Neural cell (in vitro differentiated cells): Measurements from ENCODE around the gene SLC36A1.

ENCODE experiments used
- TAF1 ChIP-seq: IDR thresholded peaks from 2 replicates; pipeline ENCODE4 v1.6.1; 2012; ENCODE audit warnings: low read depth
- TF ChIP-seq, protein P1 (sequence below): fragments of 450-650 bp; IDR thresholded peaks from 2 replicates; pipeline ENCODE4 v1.5.1; 2014; ENCODE audit warnings: antibody characterized with exemption, mild to moderate bottlenecking, moderate library complexity; ENCODE audit not compliant: poor library complexity, severe bottlenecking

DNA sequence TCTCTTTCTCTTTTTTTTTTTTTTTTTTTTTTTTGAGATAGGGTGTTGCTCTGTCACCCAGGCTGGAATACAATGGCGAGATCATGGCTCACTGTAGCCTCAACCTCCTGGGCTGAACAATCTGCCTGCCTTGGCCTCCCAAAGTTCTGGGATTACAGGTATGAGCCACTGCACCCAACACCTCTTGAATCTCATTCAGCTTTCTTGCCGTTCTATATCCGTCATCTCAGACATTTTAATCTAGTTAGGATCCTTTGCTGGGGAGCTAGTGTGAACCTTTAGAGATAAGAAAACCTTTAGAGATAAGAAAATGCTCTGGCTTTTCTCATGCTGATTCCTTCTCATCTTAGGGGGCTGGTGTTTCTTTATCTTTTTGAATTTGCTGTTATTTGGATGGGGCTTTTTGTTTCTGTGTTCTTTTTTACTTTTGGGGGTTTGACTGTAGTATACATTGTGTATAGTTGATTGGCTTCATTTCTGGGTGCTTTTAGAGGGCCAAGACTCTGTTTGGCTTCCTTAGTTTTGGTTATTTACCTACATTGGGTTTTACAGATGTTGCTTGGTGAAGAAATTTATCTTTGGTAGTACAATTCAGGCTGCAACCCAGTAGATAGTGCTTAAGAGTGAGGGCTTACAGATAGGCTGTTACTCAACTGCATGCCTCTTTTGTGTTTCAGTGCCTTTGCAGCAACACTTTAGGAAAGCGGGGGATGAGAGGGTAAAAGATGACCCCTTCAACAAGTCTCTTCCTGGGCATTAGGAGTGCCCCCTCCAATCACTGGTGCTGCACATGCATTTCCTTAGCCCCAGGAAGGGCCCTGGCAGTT lies 41.9 kb upstream of the SLC36A1 start:
- TF ChIP-seq TAF1 = no peak
- TF ChIP-seq, protein P1, sequence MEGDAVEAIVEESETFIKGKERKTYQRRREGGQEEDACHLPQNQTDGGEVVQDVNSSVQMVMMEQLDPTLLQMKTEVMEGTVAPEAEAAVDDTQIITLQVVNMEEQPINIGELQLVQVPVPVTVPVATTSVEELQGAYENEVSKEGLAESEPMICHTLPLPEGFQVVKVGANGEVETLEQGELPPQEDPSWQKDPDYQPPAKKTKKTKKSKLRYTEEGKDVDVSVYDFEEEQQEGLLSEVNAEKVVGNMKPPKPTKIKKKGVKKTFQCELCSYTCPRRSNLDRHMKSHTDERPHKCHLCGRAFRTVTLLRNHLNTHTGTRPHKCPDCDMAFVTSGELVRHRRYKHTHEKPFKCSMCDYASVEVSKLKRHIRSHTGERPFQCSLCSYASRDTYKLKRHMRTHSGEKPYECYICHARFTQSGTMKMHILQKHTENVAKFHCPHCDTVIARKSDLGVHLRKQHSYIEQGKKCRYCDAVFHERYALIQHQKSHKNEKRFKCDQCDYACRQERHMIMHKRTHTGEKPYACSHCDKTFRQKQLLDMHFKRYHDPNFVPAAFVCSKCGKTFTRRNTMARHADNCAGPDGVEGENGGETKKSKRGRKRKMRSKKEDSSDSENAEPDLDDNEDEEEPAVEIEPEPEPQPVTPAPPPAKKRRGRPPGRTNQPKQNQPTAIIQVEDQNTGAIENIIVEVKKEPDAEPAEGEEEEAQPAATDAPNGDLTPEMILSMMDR = no peak
